GM12875 (cell line): ENCODE measurements around the gene SERPINB8.

ENCODE experiments used
- H3K4me3 ChIP-seq: one replicate; pipeline ENCODE4 v1.5.1; 2011; ENCODE audit warnings: low read depth, low read length, control low read depth
- CTCF ChIP-seq: IDR thresholded peaks from 2 replicates; pipeline ENCODE4 v1.5.1; 2011; ENCODE audit warnings: low read depth, mild to moderate bottlenecking, control low read depth, inconsistent platforms, low read length, moderate library complexity, borderline replicate concordance; ENCODE audit not compliant: insufficient read depth

Gene SERPINB8

GRCh38 chr18:63970809-63971205 is 926 bp downstream of the SERPINB8 start:
- peak overlapping the region; percentile 92 for H3K4me3 ChIP-seq
- TF ChIP-seq CTCF: no peak

- H3K4me3 ChIP-seq: no peak overlapping the region
- TF ChIP-seq CTCF: no peak
Observed at GRCh38 chr18:63971320-63972001, 1.6 kb downstream of the SERPINB8 start.

- no peak for TF ChIP-seq CTCF
Observed at GRCh38 chr18:63972002-63972376, 2.1 kb downstream of the SERPINB8 start.

GRCh38 chr18:63974991-63975390 is 5.1 kb downstream of the SERPINB8 start:
- peak; percentile 8; the same call in 1 of the 2 replicates for TF ChIP-seq CTCF
- no peak overlapping the region for H3K4me3 ChIP-seq

More at GRCh38 chr18:63972002-63972376, 2.1 kb downstream of the SERPINB8 start:
- no peak overlapping the region for H3K4me3 ChIP-seq

- H3K4me3 ChIP-seq: no peak overlapping the region
- no peak for TF ChIP-seq CTCF
Observed at GRCh38 chr18:63975628-63976027, 5.7 kb downstream of the SERPINB8 start.

GRCh38 chr18:63977040-63977439 is 7.2 kb downstream of the SERPINB8 start:
- H3K4me3 ChIP-seq: no peak overlapping the region

More at GRCh38 chr18:63977040-63977439, 7.2 kb downstream of the SERPINB8 start:
- no peak for TF ChIP-seq CTCF
